Globus pallidus (tissue), 1 donor: ENCODE results near the gene FAIM2.

Source experiments
- DNase-seq: peaks from one replicate; pipeline ENCODE4 v3.0.0-alpha.2; 2015; ENCODE audit warnings: low spot score

The FAIM2 gene

DNA sequence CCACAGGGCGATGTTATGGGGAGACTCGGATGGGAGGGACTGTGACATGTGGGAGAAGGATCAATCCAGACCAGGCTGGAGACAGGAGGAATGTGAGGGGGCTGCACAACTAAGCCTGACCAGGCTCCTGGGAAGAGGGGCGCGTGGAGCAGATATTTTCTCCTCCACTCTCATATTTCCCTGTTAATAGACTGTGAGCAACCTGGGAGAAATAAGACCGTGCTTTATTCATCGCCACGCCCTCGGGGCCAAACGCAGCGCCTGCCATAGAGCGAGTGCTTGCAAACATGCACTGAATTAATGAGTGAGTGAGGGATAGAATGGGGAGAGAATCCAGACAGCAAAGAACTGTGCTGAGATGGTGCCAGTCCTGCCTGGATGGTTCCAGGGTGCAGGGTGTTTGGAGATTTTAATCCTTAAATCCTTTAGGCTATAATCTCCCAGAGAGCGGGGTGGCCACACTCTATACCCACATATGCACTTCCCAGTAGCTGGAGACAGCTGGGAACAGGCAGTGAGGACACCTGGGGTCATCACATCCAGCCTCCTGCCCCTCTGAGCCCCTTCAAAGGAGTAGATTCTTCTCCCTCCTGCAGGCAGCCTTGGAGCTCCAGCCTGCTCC, 13.6 kb upstream of the FAIM2 start:
- DNase-seq, result no peak

GRCh38 chr12:49916129-49916919, 12.6 kb upstream of the FAIM2 start:
- no peak for DNase-seq

GRCh38 chr12:49912345-49913255, 8.9 kb upstream of the FAIM2 start:
- no peak for DNase-seq

DNA sequence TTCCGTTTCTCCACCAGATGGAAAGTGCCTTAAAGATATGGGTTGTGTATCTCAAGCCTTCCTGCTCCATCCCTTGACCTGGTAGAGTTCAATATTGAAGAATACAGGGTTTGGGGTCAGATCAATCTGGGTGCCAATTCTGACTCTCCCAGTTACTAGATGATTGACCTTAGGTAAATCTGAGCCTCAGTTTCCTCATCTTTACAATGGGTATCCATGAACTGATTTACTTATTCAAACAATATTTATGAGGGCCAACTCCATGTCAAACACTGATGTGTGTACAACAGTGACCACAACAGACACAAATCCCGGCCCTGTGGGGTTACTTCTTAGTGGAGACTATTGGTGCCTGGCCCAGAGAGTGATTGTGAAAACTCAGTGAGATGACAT, 7.5 kb upstream of the FAIM2 start:
- no peak for DNase-seq

DNA sequence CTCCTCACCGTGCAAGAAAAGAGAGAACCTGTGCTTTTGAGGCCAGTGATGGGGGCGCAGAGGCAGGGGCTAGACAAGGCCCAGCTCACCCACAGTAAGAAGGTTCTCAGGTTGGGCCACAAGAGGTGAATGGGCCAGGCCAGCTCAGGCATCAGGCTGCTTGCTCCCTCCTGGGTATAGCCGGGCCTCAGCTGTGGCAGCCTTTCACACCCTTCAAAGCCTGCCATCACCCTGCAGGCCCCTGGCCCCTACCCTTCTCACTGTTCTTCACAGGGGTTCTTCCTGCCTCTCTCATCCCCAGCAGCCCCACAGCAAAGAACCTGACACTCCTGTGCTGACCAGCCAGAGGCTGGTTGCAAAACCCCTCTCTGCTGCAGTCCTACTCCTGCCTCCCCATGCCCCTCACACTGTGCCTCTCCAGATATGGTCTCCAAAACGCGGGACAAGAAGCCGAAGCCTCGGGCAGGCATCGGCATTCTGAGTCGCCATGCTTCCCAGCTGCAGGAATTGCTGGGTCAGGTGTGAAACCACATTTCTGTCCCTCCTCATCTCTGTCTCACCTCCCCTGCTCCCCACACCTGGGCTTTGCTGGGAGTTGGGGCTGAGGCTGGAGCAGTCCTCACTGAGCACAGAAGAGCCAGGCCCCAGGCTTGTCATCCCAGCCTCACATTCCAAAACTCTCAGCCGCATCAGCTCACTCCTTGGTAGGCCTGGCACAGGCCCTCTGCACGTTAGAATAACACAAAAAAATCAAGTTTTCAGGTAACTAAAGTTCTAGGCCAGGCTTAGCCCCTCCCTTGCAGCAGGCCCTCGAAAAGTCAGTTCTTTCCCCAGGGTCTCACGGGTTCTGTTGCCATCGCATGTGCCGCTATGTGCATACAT, 6.9 kb upstream of the FAIM2 start:
- DNase-seq, result no peak

- DNase-seq, result no peak
Observed at GRCh38 chr12:49909826-49910225, 6.1 kb upstream of the FAIM2 start.

DNA sequence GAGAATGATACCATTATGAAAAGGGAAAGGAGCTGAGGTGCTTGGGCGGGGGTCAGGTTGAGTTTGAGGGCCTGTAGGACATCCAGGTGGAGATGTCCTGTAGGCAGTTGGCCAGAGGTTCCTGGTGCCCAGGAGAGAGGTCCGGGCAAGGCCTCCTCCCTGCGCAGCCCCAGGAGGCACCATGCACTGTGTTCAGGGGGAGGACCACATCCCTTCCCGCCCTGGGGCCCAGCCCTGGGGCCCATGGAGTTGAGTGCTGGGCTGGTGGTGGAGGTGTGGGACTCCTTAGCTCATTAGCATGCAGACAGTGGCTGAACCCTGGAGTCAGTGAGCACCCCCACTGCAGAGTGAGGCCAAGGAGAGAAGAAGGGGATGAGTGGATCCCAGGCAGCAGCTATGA, 5.7 kb upstream of the FAIM2 start:
- no peak for DNase-seq

DNA sequence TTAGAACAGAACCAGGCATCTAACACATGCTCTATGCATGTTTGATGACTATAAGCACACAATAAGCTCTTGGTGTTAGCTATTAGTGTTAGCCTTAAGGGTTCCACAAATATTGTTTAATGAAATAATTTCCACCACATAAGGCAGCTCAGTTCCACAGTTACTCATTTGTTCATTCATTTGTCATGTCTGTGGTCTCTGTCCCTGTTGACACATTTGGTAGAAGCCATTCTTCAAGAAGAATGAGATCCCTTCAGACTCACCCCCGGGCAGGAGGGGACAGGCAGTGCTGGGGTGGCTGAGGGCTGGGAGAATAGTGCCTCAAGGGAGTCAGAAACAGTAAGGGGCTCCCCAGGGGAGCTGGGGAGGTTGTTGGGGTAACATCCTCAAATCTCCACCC, 3.7 kb upstream of the FAIM2 start:
- DNase-seq, result peak; percentile 50

- no peak for DNase-seq
Observed at GRCh38 chr12:49905718-49906314, 2.1 kb upstream of the FAIM2 start.

GRCh38 chr12:49904601-49905000, 901 bp upstream of the FAIM2 start:
- DNase-seq, result peak; percentile 44

DNA sequence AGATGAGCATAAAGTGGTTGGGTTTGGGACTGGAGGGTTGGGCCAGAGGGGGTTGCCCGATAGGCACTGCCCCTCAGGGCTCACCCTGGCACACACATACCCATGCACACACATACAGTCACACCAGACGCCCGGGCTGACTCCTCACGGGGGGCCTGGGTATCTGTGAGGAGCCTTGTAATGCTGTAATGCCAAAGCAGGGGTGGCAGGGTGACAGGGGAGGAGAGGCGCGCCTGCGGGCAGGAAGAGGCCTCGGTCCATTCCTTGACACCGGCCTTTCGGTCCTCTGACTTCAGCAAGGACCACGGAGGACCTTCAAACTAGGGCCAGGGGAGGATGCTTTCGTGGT, 375 bp downstream of the FAIM2 start:
- DNase-seq, result no peak

DNA sequence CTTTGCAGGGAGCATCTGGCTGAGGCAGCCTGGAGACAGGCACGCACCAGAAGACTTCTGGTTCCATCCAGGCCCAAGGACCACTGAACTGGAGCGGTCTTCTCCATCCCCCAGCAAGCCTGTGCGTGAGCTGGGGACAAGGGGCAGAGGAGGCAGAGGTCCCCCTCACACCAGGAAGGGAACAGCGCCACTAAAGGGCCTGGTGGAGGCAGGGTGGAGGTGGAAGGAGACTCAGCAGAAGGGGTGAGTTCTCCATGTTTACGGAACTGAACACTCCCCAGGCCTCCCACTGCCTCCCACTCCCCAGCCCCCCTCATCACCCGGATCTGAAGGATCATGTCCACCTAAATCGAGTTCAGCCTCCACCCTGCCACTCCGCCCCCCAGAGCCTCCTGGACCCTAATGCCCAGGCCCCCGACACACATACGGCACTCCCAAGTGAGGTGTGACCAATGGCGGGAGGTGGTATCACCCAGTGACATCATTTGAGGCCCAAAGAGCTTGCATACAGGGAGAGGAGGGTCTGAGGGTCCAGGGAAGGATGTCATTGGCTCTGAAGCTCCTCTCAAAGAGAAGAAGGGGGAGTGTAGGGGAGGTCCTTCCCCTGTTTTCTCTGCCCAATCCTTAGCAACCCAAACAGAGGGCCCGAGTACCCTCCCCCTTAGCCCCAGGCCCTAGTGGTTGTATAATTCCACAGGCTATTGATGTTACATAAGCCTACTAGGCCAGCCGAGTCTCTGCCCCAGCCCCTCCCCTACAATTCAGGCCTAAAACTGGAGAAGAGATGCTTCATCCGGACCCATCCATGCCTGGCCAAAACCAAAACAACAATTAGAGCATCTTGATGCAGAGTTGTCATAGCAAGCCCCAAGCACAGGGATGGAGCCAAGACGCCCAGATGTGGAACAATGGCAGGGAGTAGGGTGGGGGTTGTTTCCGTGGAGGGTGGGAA, 1.0 kb downstream of the FAIM2 start:
- peak; percentile 76 for DNase-seq

DNA sequence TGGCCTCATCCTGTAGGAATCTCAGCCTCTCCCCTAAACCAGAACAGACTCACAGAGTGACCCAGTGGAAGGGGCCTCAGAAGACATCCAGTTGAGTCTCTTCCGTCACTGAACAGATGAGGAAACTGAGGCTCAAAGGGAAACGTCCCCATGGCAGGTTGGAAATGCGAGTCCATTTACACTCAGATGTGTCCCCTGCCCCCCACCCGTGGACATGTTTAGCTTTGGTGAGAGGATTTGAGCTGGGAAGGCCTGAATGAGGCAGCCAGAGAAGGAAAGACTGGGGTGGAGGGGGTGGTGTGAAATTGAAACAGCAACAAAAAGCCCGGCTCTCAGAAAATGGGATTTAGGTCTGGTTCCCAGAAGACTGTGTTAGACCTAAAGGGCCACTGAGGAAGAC, 1.7 kb downstream of the FAIM2 start:
- no peak for DNase-seq

DNA sequence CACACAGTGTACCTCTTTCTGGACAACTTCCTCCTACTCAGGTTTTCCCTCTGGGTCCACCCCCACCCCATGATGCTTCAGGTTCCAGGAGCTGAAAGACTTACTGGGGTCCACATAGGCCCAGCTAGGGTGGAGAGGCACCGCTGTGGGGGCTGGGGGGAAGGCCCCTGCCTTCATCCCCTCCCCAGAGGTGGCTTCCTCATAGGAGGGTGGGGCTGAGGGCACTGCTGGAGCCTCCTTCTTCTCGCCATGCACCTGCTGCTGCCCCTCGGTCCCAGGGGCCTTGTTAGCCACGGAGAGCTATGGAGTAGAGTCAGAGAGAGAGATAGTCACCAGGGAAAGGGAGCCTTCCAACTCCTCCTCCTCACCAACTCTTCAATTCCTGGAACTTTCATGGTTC, 2.7 kb downstream of the FAIM2 start:
- DNase-seq, result no peak

DNA sequence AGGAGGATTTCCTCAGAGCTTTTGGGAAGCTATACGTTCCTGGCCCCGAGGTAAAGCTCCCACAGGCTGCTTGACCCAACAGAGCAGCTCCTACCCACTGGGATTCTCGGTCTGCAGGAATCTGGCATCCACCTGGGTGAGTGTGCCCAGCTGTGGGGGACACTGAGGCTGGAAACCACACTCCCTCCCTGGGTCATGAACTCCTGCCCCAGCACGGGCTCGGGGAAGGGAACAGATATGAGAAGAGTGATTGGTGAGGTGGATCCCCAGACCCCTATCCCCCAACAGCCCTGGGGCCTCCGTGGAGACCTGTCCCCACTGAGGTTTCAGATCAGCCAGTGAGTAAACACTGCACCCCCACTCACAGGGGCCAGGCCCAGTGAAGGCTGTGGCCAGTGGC, 3.3 kb downstream of the FAIM2 start:
- DNase-seq, result no peak

DNA sequence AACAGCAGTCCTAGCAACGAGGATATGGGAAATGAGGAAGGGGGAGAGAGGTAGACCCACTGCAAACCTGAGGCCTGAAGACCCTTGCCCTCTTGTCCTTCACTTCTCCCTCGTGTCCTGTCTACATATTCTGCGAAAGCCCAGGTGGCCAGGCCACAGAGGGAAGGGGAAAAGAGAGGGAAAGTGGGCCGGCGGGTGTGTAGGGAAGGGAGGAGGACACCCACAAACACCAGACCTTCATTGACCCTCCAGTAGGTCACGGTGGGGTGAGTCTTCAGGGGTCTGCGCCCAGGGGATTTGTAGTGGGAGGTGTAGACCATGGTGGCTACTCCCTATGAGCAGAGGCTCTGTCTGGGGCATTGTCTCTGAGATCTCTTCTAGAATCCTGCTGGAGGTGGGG, 3.8 kb downstream of the FAIM2 start:
- DNase-seq, result no peak

- no peak for DNase-seq
Observed at GRCh38 chr12:49899286-49899843, 4.3 kb downstream of the FAIM2 start.

- no peak for DNase-seq
Observed at GRCh38 chr12:49897276-49897675, 6.4 kb downstream of the FAIM2 start.

GRCh38 chr12:49895773-49896172, 7.9 kb downstream of the FAIM2 start:
- no peak for DNase-seq

DNA sequence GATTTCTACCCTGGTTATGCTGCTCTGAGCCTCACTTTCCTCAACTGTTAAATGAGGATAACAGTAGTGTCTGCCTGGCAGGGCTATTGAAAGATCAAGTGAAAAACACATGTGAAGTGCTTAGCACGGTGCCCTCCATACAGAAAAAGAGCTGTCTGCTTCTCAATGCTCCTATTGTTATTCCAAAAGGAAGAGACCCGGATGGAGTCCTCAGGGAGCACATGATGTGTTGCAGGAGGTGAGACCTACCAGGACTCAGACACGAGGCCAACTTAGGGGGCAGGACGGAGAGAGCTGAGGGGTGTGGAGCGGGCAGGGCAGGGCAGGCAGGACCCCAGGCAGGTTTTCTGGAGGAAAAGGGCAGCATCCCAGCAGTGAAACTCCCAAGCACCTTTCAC, 8.9 kb downstream of the FAIM2 start:
- peak; percentile 53 for DNase-seq
